K562 (cell line): Measurements from ENCODE around the gene POMGNT2. TPM values are rescaled to one million over a fixed set of nuclear protein-coding genes. Genes with fewer than 3 reads are reported as not detected.

ENCODE experiments used
- HDAC3 ChIP-seq: fragments of 450-650 bp; IDR thresholded peaks from 2 replicates; pipeline ENCODE4 v1.6.1; 2018; ENCODE audit warnings: borderline replicate concordance, mild to moderate bottlenecking, moderate library complexity; ENCODE audit not compliant: partially characterized antibody
- HMGN3 ChIP-seq: IDR thresholded peaks from 2 replicates; pipeline ENCODE4 v1.6.1; 2011; ENCODE audit warnings: borderline replicate concordance, low read depth, mild to moderate bottlenecking, mixed read lengths, low read length; ENCODE audit not compliant: insufficient read length; ENCODE audit errors: extremely low read depth
- HNRNPL ChIP-seq: fragments of 200-400 bp; formaldehyde crosslinking; IDR thresholded peaks from 2 replicates; pipeline ENCODE4 v1.6.1; 2017; ENCODE audit warnings: low read depth, mild to moderate bottlenecking, low read length
- IRF1 ChIP-seq: sonication (generic); formaldehyde crosslinking; IDR thresholded peaks from 2 replicates; pipeline ENCODE4 v1.8.0; 2022; ENCODE audit warnings: missing genetic modification reagents, mild to moderate bottlenecking, borderline replicate concordance
- PRPF4 ChIP-seq: fragments of 200-400 bp; formaldehyde crosslinking; IDR thresholded peaks from one replicate; pipeline ENCODE4 v1.6.1; 2017; ENCODE audit warnings: low read length, low read depth, mild to moderate bottlenecking; ENCODE audit not compliant: insufficient read depth, poor library complexity, severe bottlenecking
- SAFB2 ChIP-seq: fragments of 200-400 bp; formaldehyde crosslinking; IDR thresholded peaks from 2 replicates; pipeline ENCODE4 v1.6.1; 2018; ENCODE audit warnings: borderline replicate concordance, low read length, low read depth, moderate library complexity; ENCODE audit not compliant: severe bottlenecking
- TFAM ChIP-seq: fragments of 250-450 bp; sonication (Bioruptor Pico); conservative IDR thresholded peaks from 2 replicates; pipeline ENCODE4 v1.5.0; 2021; ENCODE audit warnings: mild to moderate bottlenecking, moderate library complexity
- ZNF12 ChIP-seq: sonication (generic); formaldehyde crosslinking; IDR thresholded peaks from 2 replicates; pipeline ENCODE4 v1.4.0; 2020; ENCODE audit warnings: mild to moderate bottlenecking, missing genetic modification reagents
- ZNF407 ChIP-seq: fragments of 450-650 bp; IDR thresholded peaks from 2 replicates; pipeline ENCODE4 v1.6.1; 2016; ENCODE audit warnings: low read depth
- ZNF740 ChIP-seq, 3 experiments: fragments of 200-800 bp in 1 of 3; sonication (Bioruptor generic) in 1 of 3; sonication (generic) in 1 of 3; formaldehyde crosslinking in 1 of 3; IDR thresholded peaks; 2 replicates each; pipeline versions ENCODE4 v1.6.1 to v1.8.0; 2016 to 2022; ENCODE audit warnings: mild to moderate bottlenecking in 2 of 3, missing compliant biosample characterization in 2 of 3, missing genetic modification characterization in 2 of 3, missing genetic modification reagents in 1 of 3
- polyA plus RNA-seq, 8 experiments: library from polyadenylated mRNA; depleted of rRNA in 4 of 8; stranded (reverse) in 5 of 8; unstranded in 3 of 8; fragments of >200 nt; fragmentation: Nextera tagmentation in 2 of 8; fragmentation: Illumina TruSeq in 1 of 8; extraction: Ambion mirVana in 2 of 8; extraction: Trizol in 1 of 8; gene quantifications; 2 replicates each; pipeline versions ENCODE4 v1.2.1 to v1.2.3, GENCODE V29; 2011 to 2014; ENCODE audit warnings: inconsistent platforms in 1 of 8, missing spikeins in 1 of 8
- total RNA-seq, 7 experiments: library from RNA; depleted of rRNA in 6 of 7; stranded (reverse); fragments of >200 nt in 6 of 7; fragmentation: Illumina TruSeq in 2 of 7; extraction: Trizol in 2 of 7; gene quantifications; 2 replicates each; pipeline versions ENCODE4 v1.2.1 to v1.2.3, GENCODE V29; 2011 to 2021; ENCODE audit warnings: low replicate concordance in 1 of 7

POMGNT2 gene
- total and polyA plus RNA-seq, 9 of the 15 experiments (the other 6 are each of a cell fraction or from before 2014, with no cell fraction given) = 0.65 to 14.1 (median 10.3) TPM

GRCh38 chr3:43132193-43132592 is 26.3 kb upstream of the POMGNT2 start (continued):
- TF ChIP-seq ZNF407 = no peak
- TF ChIP-seq ZNF12 (CRISPR knock-in tag) = no peak
- TF ChIP-seq ZNF740 (CRISPR knock-in tag; IDR thresholded peaks at IDR 0.05) = no peak
- no peak for TF ChIP-seq ZNF740 (tag; IDR thresholded peaks at IDR 0.05)
- TF ChIP-seq TFAM (CRISPR knock-in tag) = no peak
- TF ChIP-seq PRPF4 = no peak
- no peak for TF ChIP-seq HDAC3
- TF ChIP-seq HNRNPL = no peak
- no peak for TF ChIP-seq HMGN3
- no peak for TF ChIP-seq SAFB2
- no peak for TF ChIP-seq IRF1 (CRISPR knock-in tag)
- TF ChIP-seq, all 486 proteins: peak for 0
